HEK293 (cell line): ENCODE measurements around the gene TLDC2.

Experiments
- CTCF ChIA-PET: fragments of 350-600 bp; formaldehyde crosslinking; extraction: SDS; loops from one replicate; lab custom pipeline; 2021; ENCODE audit warnings: antibody characterized with exemption; lab: Yijun Ruan, JAX
- POLR2A ChIA-PET: fragments of 300-600 bp; formaldehyde crosslinking; extraction: SDS; loops from one replicate; lab custom pipeline; 2020; ENCODE audit warnings: antibody characterized with exemption, inconsistent platforms; lab: Yijun Ruan, JAX
- H3K27ac ChIP-seq: fragments of 200-500 bp; sonication (Bioruptor generic); 2 replicates; pipeline ENCODE4 v1.5.1; 2014; ENCODE audit warnings: low read depth, low read length, control low read depth, inconsistent platforms; ENCODE audit errors: extremely low read depth
- H3K36me3 ChIP-seq, 2 experiments: fragments of 200-500 bp in 1 of 2; sonication (Bioruptor generic) in 1 of 2; 1 replicate in 1 of 2; 2 replicates in 1 of 2; pipeline ENCODE4 v1.5.1; 2014 to 2017; ENCODE audit warnings: inconsistent platforms in 2 of 2, low read length in 2 of 2; ENCODE audit not compliant: control insufficient read depth in 2 of 2, insufficient read depth in 1 of 2
- H3K4me1 ChIP-seq: fragments of 200-500 bp; sonication (Bioruptor generic); 2 replicates; pipeline ENCODE4 v1.5.1; 2014; ENCODE audit warnings: mild to moderate bottlenecking, low read length, inconsistent platforms; ENCODE audit not compliant: control insufficient read depth, insufficient read depth
- H3K4me3 ChIP-seq: 2 replicates; pipeline ENCODE4 v1.5.1; 2011; ENCODE audit warnings: low read depth, mild to moderate bottlenecking, control low read depth, low read length, moderate library complexity
- H3K9me3 ChIP-seq: fragments of 200-500 bp; sonication (Bioruptor generic); 2 replicates; pipeline ENCODE4 v1.5.1; 2014; ENCODE audit warnings: low read depth, low read length, inconsistent platforms; ENCODE audit not compliant: control insufficient read depth, insufficient read depth
- EGR2 ChIP-seq: fragments of 450-650 bp; formaldehyde crosslinking; IDR thresholded peaks from 2 replicates; pipeline ENCODE4 v1.5.1; 2016; ENCODE audit warnings: low read depth, missing biosample characterization, missing genetic modification characterization
- YY1 ChIP-seq: fragments of 450-650 bp; formaldehyde crosslinking; IDR thresholded peaks from 2 replicates; pipeline ENCODE4 v1.5.1; 2018; ENCODE audit warnings: missing biosample characterization, missing genetic modification characterization
- ZBTB7A ChIP-seq: fragments of 450-650 bp; formaldehyde crosslinking; IDR thresholded peaks from 2 replicates; pipeline ENCODE4 v1.5.1; 2016; ENCODE audit warnings: low read depth, missing biosample characterization, missing genetic modification characterization
- ZFHX2 ChIP-seq: fragments of 450-650 bp; formaldehyde crosslinking; conservative IDR thresholded peaks from 2 replicates; pipeline ENCODE4 v1.5.1; 2016; ENCODE audit warnings: missing biosample characterization, missing genetic modification characterization
- ZFP69B ChIP-seq: fragments of 450-650 bp; formaldehyde crosslinking; IDR thresholded peaks from 2 replicates; pipeline ENCODE4 v1.5.1; 2016; ENCODE audit warnings: missing biosample characterization, missing genetic modification characterization
- ZIC2 ChIP-seq: fragments of 450-650 bp; formaldehyde crosslinking; IDR thresholded peaks from 2 replicates; pipeline ENCODE4 v1.5.1; 2016; ENCODE audit warnings: missing biosample characterization, missing genetic modification characterization
- ZNF202 ChIP-seq: fragments of 450-650 bp; formaldehyde crosslinking; IDR thresholded peaks from 2 replicates; pipeline ENCODE4 v1.5.1; 2016; ENCODE audit warnings: missing biosample characterization, missing genetic modification characterization, borderline replicate concordance
- ZNF221 ChIP-seq: fragments of 450-650 bp; formaldehyde crosslinking; IDR thresholded peaks from 2 replicates; pipeline ENCODE4 v1.5.1; 2017; ENCODE audit warnings: missing biosample characterization, missing genetic modification characterization, borderline replicate concordance
- ZNF423 ChIP-seq: fragments of 450-650 bp; formaldehyde crosslinking; IDR thresholded peaks from 2 replicates; pipeline ENCODE4 v1.5.1; 2016; ENCODE audit warnings: missing biosample characterization, missing genetic modification characterization
- ZNF48 ChIP-seq: fragments of 450-650 bp; formaldehyde crosslinking; IDR thresholded peaks from 2 replicates; pipeline ENCODE4 v1.5.1; 2016; ENCODE audit warnings: missing biosample characterization, missing genetic modification characterization
- ZNF514 ChIP-seq: fragments of 450-650 bp; formaldehyde crosslinking; IDR thresholded peaks from 2 replicates; pipeline ENCODE4 v1.5.1; 2016; ENCODE audit warnings: missing biosample characterization, missing genetic modification characterization
- ZNF558 ChIP-seq: fragments of 450-650 bp; formaldehyde crosslinking; IDR thresholded peaks from 2 replicates; pipeline ENCODE4 v1.5.1; 2016; ENCODE audit warnings: missing biosample characterization, missing genetic modification characterization
- ZNF571 ChIP-seq: fragments of 450-650 bp; formaldehyde crosslinking; IDR thresholded peaks from 2 replicates; pipeline ENCODE4 v1.5.0; 2017; ENCODE audit warnings: missing biosample characterization, missing genetic modification characterization
- ZNF585B ChIP-seq: fragments of 450-650 bp; formaldehyde crosslinking; IDR thresholded peaks from 2 replicates; pipeline ENCODE4 v1.5.1; 2016; ENCODE audit warnings: missing biosample characterization, missing genetic modification characterization
- TF ChIP-seq, protein P1 (sequence below): sonication (generic); formaldehyde crosslinking; IDR thresholded peaks from 2 replicates; pipeline ENCODE4 v1.8.1; 2022; ENCODE audit warnings: mild to moderate bottlenecking, moderate library complexity, missing genetic modification reagents
- TF ChIP-seq, protein P2 (sequence below): fragments of 450-650 bp; formaldehyde crosslinking; conservative IDR thresholded peaks from 2 replicates; pipeline ENCODE4 v1.5.1; 2016; ENCODE audit warnings: low read depth, missing biosample characterization, missing genetic modification characterization
- TF ChIP-seq, protein P3 (sequence below): fragments of 450-650 bp; formaldehyde crosslinking; IDR thresholded peaks from 2 replicates; pipeline ENCODE4 v1.5.1; 2016; ENCODE audit warnings: missing biosample characterization, missing genetic modification characterization
- TF ChIP-seq, protein P4 (sequence below): fragments of 450-650 bp; formaldehyde crosslinking; IDR thresholded peaks from 2 replicates; pipeline ENCODE4 v1.5.1; 2016; ENCODE audit warnings: missing biosample characterization, missing genetic modification characterization, low read depth
- TF ChIP-seq, protein P5 (sequence below): fragments of 450-650 bp; formaldehyde crosslinking; IDR thresholded peaks from 2 replicates; pipeline ENCODE4 v1.5.1; 2016; ENCODE audit warnings: missing biosample characterization, missing genetic modification characterization
- TF ChIP-seq, protein P6 (sequence below): fragments of 450-650 bp; formaldehyde crosslinking; IDR thresholded peaks from 2 replicates; pipeline ENCODE4 v1.5.1; 2016; ENCODE audit warnings: missing biosample characterization, missing genetic modification characterization

Gene TLDC2

DNA sequence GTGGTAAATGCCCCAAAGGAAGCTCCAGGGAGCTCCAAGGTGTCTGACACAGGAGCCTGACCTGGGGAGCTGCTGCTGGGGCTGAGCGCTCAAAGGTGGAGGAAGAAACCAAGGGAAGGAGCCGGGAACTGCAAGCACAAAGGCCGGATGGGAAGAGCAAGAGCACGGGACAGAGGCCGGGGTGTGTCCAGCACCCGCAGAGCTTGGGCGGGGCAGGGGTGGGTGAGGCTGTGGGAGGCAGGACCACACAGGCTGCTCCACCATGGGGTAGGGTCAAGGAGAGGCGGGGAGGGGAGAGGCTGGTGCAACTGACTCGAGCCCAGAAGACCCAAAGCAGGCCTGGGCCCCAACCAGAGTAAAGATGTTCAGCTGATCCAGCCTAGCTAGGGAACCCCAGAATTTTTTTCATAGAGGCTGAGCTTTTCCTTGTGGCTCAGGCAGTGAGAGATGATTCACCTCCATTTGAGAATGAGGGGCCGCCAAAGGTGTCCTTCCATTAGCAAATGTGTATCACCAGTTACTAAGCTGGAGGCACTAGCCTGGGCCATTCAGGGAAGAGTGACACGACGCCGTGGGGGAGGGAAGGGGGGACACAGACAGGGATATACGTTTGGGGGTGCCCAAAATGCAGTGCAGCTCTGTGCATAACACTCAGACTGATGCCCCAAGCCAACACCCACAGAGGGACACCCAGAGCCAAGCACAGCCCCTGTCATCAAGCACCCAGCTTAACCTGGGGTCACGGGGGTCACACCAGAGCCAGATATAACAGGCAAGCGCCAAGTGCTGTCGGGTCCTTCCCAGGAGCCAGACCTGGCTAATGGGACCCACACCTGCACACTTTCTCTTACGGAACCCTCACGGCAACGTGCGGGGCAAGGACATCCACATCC lies 21.3 kb upstream of the TLDC2 start (continued):
- TF ChIP-seq, protein P1, sequence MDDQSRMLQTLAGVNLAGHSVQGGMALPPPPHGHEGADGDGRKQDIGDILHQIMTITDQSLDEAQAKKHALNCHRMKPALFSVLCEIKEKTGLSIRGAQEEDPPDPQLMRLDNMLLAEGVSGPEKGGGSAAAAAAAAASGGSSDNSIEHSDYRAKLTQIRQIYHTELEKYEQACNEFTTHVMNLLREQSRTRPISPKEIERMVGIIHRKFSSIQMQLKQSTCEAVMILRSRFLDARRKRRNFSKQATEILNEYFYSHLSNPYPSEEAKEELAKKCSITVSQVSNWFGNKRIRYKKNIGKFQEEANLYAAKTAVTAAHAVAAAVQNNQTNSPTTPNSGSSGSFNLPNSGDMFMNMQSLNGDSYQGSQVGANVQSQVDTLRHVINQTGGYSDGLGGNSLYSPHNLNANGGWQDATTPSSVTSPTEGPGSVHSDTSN (CRISPR knock-in tag) = no peak
- TF ChIP-seq EGR2 = peak; percentile 63
- TF ChIP-seq ZFHX2 (tag by site-specific recombination) = peak; percentile 62; the same call in 1 of the 2 replicates
- no peak for TF ChIP-seq ZNF202 (tag by site-specific recombination)
- TF ChIP-seq ZIC2 (tag by site-specific recombination) = 0 out of 2 replicates have a peak, but pooled peaks have one; percentile 23
- TF ChIP-seq, protein P2, sequence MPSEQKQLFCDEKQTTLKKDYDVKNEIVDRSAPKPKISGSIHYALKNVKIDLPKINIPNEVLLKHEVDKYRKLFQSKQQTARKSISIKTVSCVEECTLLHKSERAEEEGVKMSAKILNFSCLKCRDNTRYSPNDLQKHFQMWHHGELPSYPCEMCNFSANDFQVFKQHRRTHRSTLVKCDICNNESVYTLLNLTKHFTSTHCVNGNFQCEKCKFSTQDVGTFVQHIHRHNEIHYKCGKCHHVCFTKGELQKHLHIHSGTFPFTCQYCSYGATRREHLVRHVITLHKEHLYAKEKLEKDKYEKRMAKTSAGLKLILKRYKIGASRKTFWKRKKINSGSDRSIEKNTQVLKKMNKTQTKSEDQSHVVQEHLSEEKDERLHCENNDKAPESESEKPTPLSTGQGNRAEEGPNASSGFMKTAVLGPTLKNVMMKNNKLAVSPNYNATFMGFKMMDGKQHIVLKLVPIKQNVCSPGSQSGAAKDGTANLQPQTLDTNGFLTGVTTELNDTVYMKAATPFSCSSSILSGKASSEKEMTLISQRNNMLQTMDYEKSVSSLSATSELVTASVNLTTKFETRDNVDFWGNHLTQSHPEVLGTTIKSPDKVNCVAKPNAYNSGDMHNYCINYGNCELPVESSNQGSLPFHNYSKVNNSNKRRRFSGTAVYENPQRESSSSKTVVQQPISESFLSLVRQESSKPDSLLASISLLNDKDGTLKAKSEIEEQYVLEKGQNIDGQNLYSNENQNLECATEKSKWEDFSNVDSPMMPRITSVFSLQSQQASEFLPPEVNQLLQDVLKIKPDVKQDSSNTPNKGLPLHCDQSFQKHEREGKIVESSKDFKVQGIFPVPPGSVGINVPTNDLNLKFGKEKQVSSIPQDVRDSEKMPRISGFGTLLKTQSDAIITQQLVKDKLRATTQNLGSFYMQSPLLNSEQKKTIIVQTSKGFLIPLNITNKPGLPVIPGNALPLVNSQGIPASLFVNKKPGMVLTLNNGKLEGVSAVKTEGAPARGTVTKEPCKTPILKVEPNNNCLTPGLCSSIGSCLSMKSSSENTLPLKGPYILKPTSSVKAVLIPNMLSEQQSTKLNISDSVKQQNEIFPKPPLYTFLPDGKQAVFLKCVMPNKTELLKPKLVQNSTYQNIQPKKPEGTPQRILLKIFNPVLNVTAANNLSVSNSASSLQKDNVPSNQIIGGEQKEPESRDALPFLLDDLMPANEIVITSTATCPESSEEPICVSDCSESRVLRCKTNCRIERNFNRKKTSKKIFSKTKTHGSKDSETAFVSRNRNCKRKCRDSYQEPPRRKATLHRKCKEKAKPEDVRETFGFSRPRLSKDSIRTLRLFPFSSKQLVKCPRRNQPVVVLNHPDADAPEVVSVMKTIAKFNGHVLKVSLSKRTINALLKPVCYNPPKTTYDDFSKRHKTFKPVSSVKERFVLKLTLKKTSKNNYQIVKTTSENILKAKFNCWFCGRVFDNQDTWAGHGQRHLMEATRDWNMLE = no peak
- no peak for TF ChIP-seq ZNF423 (tag by site-specific recombination)
- TF ChIP-seq ZNF514 (tag by site-specific recombination) = no peak
- no peak for TF ChIP-seq ZNF571
- no peak for TF ChIP-seq ZNF221 (tag by site-specific recombination)
- TF ChIP-seq YY1 (tag by site-specific recombination) = no peak
- TF ChIP-seq ZNF558 (tag by site-specific recombination) = no peak

DNA sequence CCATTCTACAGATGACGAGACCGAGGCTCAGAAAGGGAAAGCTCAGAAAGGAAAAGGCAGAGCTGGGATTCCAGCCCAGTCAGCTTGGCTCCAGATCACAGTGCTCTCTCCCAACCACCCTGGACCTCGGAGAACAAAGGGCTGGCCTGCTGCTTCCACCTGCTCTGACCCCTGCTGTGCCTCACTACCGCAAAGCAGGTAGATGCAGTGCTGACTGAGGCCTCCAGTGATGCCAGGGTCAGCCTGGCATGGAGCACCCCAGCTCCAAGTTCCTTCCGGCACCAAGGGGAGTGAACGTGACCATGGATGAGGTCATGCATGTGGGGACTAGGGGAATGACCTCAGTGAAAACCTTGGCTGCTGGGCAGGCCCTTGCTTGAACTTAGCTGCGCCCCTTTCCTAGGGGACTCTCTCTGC lies 20.7 kb upstream of the TLDC2 start:
- no peaks in the 10 kb centered on the region for H3K4me1 ChIP-seq
- H3K9me3 ChIP-seq = no peaks in the 10 kb centered on the region
- H3K27ac ChIP-seq = no peak overlapping the region
- CTCF ChIA-PET = interaction anchor here (1.0 to 1.2 kb wide), 5 partner anchors 9 to 47 kb away, joined by 3 to 8 read pairs (median 4); no protein-coding TSS in a partner anchor
- no peak overlapping the region for H3K4me3 ChIP-seq
- POLR2A ChIA-PET = interaction anchor here (1.8 kb wide), 1 partner anchor 10 kb away, joined by 7 read pairs; no protein-coding TSS in a partner anchor
- peaks cover 0 to 20% of the 10 kb centered on the region in 2 experiments; a peak in 2 of 3 replicates for H3K36me3 ChIP-seq
- TF ChIP-seq, protein P3, sequence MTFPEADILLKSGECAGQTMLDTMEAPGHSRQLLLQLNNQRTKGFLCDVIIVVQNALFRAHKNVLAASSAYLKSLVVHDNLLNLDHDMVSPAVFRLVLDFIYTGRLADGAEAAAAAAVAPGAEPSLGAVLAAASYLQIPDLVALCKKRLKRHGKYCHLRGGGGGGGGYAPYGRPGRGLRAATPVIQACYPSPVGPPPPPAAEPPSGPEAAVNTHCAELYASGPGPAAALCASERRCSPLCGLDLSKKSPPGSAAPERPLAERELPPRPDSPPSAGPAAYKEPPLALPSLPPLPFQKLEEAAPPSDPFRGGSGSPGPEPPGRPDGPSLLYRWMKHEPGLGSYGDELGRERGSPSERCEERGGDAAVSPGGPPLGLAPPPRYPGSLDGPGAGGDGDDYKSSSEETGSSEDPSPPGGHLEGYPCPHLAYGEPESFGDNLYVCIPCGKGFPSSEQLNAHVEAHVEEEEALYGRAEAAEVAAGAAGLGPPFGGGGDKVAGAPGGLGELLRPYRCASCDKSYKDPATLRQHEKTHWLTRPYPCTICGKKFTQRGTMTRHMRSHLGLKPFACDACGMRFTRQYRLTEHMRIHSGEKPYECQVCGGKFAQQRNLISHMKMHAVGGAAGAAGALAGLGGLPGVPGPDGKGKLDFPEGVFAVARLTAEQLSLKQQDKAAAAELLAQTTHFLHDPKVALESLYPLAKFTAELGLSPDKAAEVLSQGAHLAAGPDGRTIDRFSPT (tag by site-specific recombination) = peak; percentile 57
- TF ChIP-seq ZNF48 (tag by site-specific recombination) = no peak
- TF ChIP-seq, protein P4, sequence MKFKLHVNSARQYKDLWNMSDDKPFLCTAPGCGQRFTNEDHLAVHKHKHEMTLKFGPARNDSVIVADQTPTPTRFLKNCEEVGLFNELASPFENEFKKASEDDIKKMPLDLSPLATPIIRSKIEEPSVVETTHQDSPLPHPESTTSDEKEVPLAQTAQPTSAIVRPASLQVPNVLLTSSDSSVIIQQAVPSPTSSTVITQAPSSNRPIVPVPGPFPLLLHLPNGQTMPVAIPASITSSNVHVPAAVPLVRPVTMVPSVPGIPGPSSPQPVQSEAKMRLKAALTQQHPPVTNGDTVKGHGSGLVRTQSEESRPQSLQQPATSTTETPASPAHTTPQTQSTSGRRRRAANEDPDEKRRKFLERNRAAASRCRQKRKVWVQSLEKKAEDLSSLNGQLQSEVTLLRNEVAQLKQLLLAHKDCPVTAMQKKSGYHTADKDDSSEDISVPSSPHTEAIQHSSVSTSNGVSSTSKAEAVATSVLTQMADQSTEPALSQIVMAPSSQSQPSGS (tag by site-specific recombination) = peak; percentile 52; the same call in 1 of the 2 replicates
- no peak for TF ChIP-seq ZNF585B (tag by site-specific recombination)
- TF ChIP-seq, protein P5, sequence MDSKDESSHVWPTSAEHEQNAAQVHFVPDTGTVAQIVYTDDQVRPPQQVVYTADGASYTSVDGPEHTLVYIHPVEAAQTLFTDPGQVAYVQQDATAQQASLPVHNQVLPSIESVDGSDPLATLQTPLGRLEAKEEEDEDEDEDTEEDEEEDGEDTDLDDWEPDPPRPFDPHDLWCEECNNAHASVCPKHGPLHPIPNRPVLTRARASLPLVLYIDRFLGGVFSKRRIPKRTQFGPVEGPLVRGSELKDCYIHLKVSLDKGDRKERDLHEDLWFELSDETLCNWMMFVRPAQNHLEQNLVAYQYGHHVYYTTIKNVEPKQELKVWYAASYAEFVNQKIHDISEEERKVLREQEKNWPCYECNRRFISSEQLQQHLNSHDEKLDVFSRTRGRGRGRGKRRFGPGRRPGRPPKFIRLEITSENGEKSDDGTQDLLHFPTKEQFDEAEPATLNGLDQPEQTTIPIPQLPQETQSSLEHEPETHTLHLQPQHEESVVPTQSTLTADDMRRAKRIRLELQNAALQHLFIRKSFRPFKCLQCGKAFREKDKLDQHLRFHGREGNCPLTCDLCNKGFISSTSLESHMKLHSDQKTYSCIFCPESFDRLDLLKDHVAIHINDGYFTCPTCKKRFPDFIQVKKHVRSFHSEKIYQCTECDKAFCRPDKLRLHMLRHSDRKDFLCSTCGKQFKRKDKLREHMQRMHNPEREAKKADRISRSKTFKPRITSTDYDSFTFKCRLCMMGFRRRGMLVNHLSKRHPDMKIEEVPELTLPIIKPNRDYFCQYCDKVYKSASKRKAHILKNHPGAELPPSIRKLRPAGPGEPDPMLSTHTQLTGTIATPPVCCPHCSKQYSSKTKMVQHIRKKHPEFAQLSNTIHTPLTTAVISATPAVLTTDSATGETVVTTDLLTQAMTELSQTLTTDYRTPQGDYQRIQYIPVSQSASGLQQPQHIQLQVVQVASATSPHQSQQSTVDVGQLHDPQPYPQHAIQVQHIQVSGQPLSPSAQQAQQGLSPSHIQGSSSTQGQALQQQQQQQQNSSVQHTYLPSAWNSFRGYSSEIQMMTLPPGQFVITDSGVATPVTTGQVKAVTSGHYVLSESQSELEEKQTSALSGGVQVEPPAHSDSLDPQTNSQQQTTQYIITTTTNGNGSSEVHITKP = no peak
- no peak for TF ChIP-seq ZFP69B (tag by site-specific recombination)
- TF ChIP-seq, protein P6, sequence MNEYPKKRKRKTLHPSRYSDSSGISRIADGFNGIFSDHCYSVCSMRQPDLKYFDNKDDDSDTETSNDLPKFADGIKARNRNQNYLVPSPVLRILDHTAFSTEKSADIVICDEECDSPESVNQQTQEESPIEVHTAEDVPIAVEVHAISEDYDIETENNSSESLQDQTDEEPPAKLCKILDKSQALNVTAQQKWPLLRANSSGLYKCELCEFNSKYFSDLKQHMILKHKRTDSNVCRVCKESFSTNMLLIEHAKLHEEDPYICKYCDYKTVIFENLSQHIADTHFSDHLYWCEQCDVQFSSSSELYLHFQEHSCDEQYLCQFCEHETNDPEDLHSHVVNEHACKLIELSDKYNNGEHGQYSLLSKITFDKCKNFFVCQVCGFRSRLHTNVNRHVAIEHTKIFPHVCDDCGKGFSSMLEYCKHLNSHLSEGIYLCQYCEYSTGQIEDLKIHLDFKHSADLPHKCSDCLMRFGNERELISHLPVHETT (tag by site-specific recombination) = no peak
- no peak for TF ChIP-seq ZBTB7A (tag by site-specific recombination)
- TF ChIP-seq ZIC2 (tag by site-specific recombination) = peak; percentile 55
